Neutrophil (primary cell): ENCODE results near the gene RAPSN.

Experiments
- H3K27ac ChIP-seq: fragments of 200-600 bp; sonication (generic); 2 replicates; pipeline ENCODE4 v1.5.1; 2016; ENCODE audit warnings: mild to moderate bottlenecking, moderate library complexity
- H3K27me3 ChIP-seq: fragments of 200-600 bp; sonication (generic); 2 replicates; pipeline ENCODE4 v1.6.0; 2016; ENCODE audit warnings: mild to moderate bottlenecking
- H3K36me3 ChIP-seq: fragments of 200-600 bp; sonication (generic); 2 replicates; pipeline ENCODE4 v1.5.1; 2017
- H3K4me1 ChIP-seq, 2 experiments: fragments of 200-600 bp in 1 of 2; sonication (generic) in 1 of 2; 1 replicate in 1 of 2; 2 replicates in 1 of 2; pipeline versions ENCODE4 v1.5.1 to v1.6.1; 2013 to 2016; ENCODE audit warnings: low read depth in 1 of 2, low read length in 1 of 2, mild to moderate bottlenecking in 1 of 2, moderate library complexity in 1 of 2; ENCODE audit not compliant: control insufficient read depth in 1 of 2, insufficient read depth in 1 of 2
- H3K4me3 ChIP-seq, 2 experiments: fragments of 200-600 bp in 1 of 2; sonication (generic) in 1 of 2; 1 replicate in 1 of 2; 2 replicates in 1 of 2; pipeline ENCODE4 v1.5.1; 2013 to 2016; ENCODE audit warnings: low read depth in 1 of 2, low read length in 1 of 2, mild to moderate bottlenecking in 1 of 2, moderate library complexity in 1 of 2
- H3K9me3 ChIP-seq: fragments of 200-600 bp; sonication (generic); 2 replicates; pipeline ENCODE4 v1.5.1; 2016
- TF ChIP-seq, protein P1 (sequence below): fragments of 200-600 bp; sonication (generic); IDR thresholded peaks from 2 replicates; pipeline ENCODE4 v1.5.1; 2016; ENCODE audit warnings: antibody characterized with exemption

The RAPSN gene

DNA sequence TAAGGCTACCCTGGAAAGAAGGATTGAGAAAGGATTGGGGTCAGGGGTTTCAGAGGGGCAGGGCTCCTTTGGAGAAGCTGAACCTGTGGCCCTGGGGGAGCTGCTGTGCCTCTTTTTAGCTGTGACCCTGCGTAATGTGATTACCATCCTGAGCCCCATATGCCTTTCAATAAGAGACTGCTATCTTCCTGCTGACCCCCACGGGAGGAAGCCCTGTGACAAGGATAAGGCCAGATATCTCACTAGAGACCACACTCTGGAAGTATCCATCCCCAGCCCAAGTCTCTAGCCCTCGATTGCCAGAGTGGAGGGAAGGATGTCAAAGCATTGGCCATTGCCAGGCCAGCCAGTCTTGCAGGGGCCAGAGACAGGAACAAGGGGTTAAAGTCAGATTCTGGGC lies 45.4 kb downstream of the RAPSN start:
- H3K36me3 ChIP-seq, result no peaks in the 10 kb centered on the region
- H3K27ac ChIP-seq, result peak overlapping the region; percentile 67
- no peaks in the 10 kb centered on the region for H3K9me3 ChIP-seq
- TF ChIP-seq, protein P1, sequence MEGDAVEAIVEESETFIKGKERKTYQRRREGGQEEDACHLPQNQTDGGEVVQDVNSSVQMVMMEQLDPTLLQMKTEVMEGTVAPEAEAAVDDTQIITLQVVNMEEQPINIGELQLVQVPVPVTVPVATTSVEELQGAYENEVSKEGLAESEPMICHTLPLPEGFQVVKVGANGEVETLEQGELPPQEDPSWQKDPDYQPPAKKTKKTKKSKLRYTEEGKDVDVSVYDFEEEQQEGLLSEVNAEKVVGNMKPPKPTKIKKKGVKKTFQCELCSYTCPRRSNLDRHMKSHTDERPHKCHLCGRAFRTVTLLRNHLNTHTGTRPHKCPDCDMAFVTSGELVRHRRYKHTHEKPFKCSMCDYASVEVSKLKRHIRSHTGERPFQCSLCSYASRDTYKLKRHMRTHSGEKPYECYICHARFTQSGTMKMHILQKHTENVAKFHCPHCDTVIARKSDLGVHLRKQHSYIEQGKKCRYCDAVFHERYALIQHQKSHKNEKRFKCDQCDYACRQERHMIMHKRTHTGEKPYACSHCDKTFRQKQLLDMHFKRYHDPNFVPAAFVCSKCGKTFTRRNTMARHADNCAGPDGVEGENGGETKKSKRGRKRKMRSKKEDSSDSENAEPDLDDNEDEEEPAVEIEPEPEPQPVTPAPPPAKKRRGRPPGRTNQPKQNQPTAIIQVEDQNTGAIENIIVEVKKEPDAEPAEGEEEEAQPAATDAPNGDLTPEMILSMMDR, result no peak
- no peaks in the 10 kb centered on the region for H3K27me3 ChIP-seq
- H3K4me3 ChIP-seq, result no peak overlapping the region
- H3K4me1 ChIP-seq, result peaks cover 73 to 81% of the 10 kb centered on the region in 2 experiments

DNA sequence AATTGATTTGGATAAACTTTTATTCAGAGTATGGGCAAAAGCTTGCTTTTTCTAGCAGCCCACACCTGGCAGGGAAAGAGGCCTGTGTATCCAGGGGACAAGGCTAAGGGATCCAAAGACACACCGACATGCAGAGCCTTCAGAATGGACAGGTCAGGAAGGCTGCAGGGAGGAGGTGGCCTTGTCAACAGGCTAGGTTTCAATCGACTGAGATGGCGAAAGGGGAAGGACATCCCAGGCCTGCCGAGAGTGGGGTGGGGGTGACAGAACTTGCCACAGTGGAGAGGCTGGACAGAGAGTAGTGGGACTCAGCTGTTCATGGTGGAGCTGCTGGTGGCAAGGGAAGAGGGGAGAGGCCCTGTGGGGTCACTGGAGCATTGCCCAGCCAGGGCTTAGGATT lies 45.8 kb downstream of the RAPSN start:
- Histone ChIP-seq H3K27ac (peak overlapping the region; percentile 67), H3K9me3 (no peaks in the 10 kb centered on the region), H3K27me3 (no peaks in the 10 kb centered on the region), H3K4me1 (peaks cover 77 to 84% of the 10 kb centered on the region in 2 experiments), H3K4me3 (no peak overlapping the region), H3K36me3 (no peaks in the 10 kb centered on the region)
- TF ChIP-seq, protein P1, result no peak

DNA sequence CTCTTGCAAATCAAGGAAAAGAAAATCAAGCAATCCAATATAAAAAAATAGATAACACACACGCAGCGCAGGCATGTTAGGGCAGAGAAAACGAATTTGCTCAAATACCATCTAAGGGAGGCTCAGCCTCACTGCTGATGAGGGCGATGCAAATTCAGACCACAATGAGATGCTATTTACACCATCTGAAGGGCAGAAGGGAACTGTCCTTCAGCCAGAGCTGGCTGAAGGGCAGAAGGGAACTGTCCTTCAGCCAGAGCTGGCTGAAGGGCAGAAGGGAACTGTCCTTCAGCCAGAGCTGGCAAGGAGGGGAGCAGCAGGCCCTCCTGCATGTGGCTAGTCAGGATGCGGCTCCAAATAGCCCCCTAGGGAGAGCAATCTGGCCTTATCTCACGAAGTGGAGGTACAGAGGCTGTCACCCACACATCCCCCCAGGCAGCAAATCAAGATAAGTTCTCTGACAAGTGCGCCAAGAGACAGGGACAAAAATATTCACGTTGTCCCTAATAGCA lies 48.1 kb downstream of the RAPSN start:
- H3K4me1 ChIP-seq, result peaks cover 77 to 80% of the 10 kb centered on the region in 2 experiments
- peak overlapping the region; percentile 78 to 92 for H3K4me3 ChIP-seq
- peak overlapping the region; percentile 99 for H3K27ac ChIP-seq
- TF ChIP-seq, protein P1, result no peak
- no peaks in the 10 kb centered on the region for H3K9me3 ChIP-seq
- H3K27me3 ChIP-seq, result no peaks in the 10 kb centered on the region
- no peaks in the 10 kb centered on the region for H3K36me3 ChIP-seq

DNA sequence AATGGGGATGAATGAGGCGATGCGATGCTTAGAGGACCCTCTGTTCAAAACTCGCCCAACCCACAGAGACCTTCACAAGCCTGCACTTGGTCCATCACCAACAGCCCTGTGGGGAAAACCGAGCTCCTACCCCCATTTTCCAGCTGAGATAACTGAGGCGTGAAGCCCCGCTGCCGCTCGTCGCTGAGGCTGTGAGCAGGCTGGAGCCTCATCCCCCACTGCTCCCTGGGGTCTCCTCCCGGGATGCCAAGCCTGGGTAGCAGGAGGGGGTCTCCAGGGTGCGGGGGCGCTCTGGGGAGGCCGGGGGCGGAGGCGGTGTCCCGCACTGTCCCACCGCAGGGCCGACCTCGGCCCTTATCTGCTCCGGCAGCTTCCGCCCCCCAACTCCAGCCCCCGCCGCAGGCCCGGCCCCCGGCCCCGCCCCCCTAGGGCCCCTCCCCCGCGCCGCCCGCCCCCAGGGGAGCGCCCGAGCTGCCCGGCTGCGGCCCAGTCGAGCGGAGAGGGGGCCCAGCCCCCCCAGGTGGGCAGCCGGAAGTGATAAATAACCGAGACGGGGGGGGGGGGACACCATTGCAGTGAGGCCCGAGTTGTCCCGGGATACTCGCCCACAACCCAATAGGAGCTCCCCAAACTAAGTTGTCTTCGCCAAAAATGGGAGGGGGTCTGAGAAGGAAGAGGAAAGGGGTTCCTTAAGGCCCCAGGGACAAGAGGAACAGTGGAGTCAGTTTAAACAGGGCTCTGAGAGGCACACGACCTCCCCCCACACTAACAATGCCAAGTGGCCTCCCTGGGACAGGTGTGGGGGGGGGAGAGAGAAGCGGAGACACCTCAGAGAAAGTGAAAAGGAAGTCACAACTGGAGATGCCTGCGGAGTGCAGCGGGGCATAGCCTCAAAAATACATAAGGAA lies 48.8 kb downstream of the RAPSN start:
- TF ChIP-seq, protein P1, result peak; percentile 24
- Histone ChIP-seq H3K4me1 (peaks cover 79 to 82% of the 10 kb centered on the region in 2 experiments), H3K27me3 (no peaks in the 10 kb centered on the region), H3K27ac (peak overlapping the region; percentile 99), H3K9me3 (no peaks in the 10 kb centered on the region), H3K36me3 (no peaks in the 10 kb centered on the region), H3K4me3 (peak overlapping the region; percentile 78 to 92)

GRCh38 chr11:47398551-47398950 lies 50.4 kb downstream of the RAPSN start:
- Histone ChIP-seq H3K27me3 (no peaks in the 10 kb centered on the region), H3K36me3 (no peaks in the 10 kb centered on the region), H3K4me3 (peak overlapping the region in 1 of 2 experiments; percentile 92), H3K4me1 (peaks cover 88 to 92% of the 10 kb centered on the region in 2 experiments), H3K27ac (peak overlapping the region; percentile 99), H3K9me3 (no peaks in the 10 kb centered on the region)
- TF ChIP-seq, protein P1, result no peak
